Activated B cell treated with CpG ODN at 0.5 μM for 24 hours (primary cell): Measurements from ENCODE around the gene CPPED1. TPM values are rescaled to one million over a fixed set of nuclear protein-coding genes. Genes with fewer than 3 reads are reported as not detected.

Source experiments
- ATAC-seq: fragments of 200-7000 bp; cut with Tn5 transposase; one replicate; pipeline ENCODE4 v1.10.0; 2021; ENCODE audit warnings: low read depth, mild to moderate bottlenecking, moderate library complexity
- CTCF ChIA-PET: fragments of 350-600 bp; sonication (Branson Sonifier 250); formaldehyde crosslinking; loops from one replicate; lab custom pipeline; 2021; ENCODE audit warnings: antibody characterized with exemption; lab: Charles Lee
- POLR2A ChIA-PET: fragments of 350-600 bp; sonication (Branson Sonifier 250); formaldehyde crosslinking; loops from one replicate; lab custom pipeline; 2021; ENCODE audit warnings: antibody characterized with exemption; lab: Charles Lee
- DNase-seq: peaks from one replicate; pipeline ENCODE4 v3.0.0; 2022
- H3K27ac Mint-ChIP-seq: one replicate; pipeline ENCODE4 v1.8.0; 2020; ENCODE audit warnings: mixed read lengths
- H3K27me3 Mint-ChIP-seq: one replicate; pipeline ENCODE4 v1.8.0; 2021; ENCODE audit warnings: mixed read lengths
- H3K36me3 Mint-ChIP-seq: one replicate; pipeline ENCODE4 v1.8.0; 2021; ENCODE audit warnings: low read depth, mixed read lengths
- H3K4me1 Mint-ChIP-seq: one replicate; pipeline ENCODE4 v1.8.0; 2021; ENCODE audit warnings: mixed read lengths
- H3K4me3 Mint-ChIP-seq: one replicate; pipeline ENCODE4 v1.8.0; 2020; ENCODE audit warnings: mild to moderate bottlenecking, mixed read lengths
- H3K9me3 Mint-ChIP-seq: one replicate; pipeline ENCODE4 v1.8.0; 2020; ENCODE audit warnings: mixed read lengths
- intact Hi-C: fragments of 100-400 bp; cut with micrococcal nuclease; formaldehyde crosslinking; loops from one replicate; pipeline ENCODE4 v1.15.1; 2024
- total RNA-seq: library from RNA; stranded (reverse); gene quantifications from 2 replicates; pipeline ENCODE4 v1.2.3, GENCODE V29; 2022
- TF ChIP-seq, protein P1 (sequence below): fragments of 200-600 bp; IDR thresholded peaks from one replicate; pipeline ENCODE4 v1.8.0; 2022; ENCODE audit warnings: antibody characterized with exemption, mild to moderate bottlenecking

The CPPED1 gene
- total RNA-seq, 1 donor from 2014 or later, result 14.1 TPM

DNA sequence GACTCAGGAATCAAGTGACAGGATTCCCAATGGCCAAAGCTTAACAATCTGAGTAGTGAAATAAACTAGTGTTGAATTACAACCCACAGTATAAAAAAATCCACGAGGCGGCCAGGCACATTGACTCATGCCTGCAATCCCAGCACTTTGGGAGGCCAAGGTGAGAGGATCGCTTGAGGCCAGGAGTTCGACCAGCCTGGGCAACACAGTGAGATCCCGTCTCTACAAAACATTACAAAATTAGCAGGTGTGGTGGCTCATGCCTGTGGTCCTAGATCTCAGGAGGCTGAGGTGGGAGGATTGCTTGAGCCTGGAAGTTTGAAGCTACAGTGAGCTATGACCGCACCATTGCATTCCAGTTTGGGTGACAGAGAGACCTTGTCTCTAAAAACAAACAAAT lies 133.8 kb downstream of the CPPED1 start:
- intact Hi-C loops, result no loop called here
- ChIA-PET POLR2A (no interaction called here), CTCF (no interaction called here)
- peaks cover 17% of the 10 kb centered on the region for H3K9me3 Mint-ChIP-seq
- no peak for DNase-seq
- ATAC-seq, result no peak
- no peak overlapping the region for H3K27ac Mint-ChIP-seq
- H3K27me3 Mint-ChIP-seq, result no peaks in the 10 kb centered on the region
- TF ChIP-seq, protein P1, sequence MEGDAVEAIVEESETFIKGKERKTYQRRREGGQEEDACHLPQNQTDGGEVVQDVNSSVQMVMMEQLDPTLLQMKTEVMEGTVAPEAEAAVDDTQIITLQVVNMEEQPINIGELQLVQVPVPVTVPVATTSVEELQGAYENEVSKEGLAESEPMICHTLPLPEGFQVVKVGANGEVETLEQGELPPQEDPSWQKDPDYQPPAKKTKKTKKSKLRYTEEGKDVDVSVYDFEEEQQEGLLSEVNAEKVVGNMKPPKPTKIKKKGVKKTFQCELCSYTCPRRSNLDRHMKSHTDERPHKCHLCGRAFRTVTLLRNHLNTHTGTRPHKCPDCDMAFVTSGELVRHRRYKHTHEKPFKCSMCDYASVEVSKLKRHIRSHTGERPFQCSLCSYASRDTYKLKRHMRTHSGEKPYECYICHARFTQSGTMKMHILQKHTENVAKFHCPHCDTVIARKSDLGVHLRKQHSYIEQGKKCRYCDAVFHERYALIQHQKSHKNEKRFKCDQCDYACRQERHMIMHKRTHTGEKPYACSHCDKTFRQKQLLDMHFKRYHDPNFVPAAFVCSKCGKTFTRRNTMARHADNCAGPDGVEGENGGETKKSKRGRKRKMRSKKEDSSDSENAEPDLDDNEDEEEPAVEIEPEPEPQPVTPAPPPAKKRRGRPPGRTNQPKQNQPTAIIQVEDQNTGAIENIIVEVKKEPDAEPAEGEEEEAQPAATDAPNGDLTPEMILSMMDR, result no peak
- peaks cover 25% of the 10 kb centered on the region for H3K36me3 Mint-ChIP-seq
- H3K4me3 Mint-ChIP-seq, result no peak overlapping the region
- no peaks in the 10 kb centered on the region for H3K4me1 Mint-ChIP-seq

GRCh38 chr16:12667909-12668308 lies 135.8 kb downstream of the CPPED1 start:
- no peak overlapping the region for H3K27ac Mint-ChIP-seq
- H3K4me3 Mint-ChIP-seq, result no peak overlapping the region
- H3K9me3 Mint-ChIP-seq, result peaks cover 17% of the 10 kb centered on the region
- no peaks in the 10 kb centered on the region for H3K4me1 Mint-ChIP-seq
- H3K27me3 Mint-ChIP-seq, result no peaks in the 10 kb centered on the region
- ATAC-seq (no peak), DNase-seq (no peak)
- TF ChIP-seq, protein P1, result no peak
- H3K36me3 Mint-ChIP-seq, result peaks cover 41% of the 10 kb centered on the region
- ChIA-PET CTCF (no interaction called here), POLR2A (no interaction called here)
- intact Hi-C loops, result no loop called here

GRCh38 chr16:12664164-12664733 lies 139.4 kb downstream of the CPPED1 start:
- H3K27ac Mint-ChIP-seq, result no peak overlapping the region
- peaks cover 42% of the 10 kb centered on the region for H3K36me3 Mint-ChIP-seq
- intact Hi-C loops, result no loop called here
- H3K27me3 Mint-ChIP-seq, result no peaks in the 10 kb centered on the region
- CTCF ChIA-PET, result no interaction called here
- peaks cover 19% of the 10 kb centered on the region for H3K9me3 Mint-ChIP-seq
- ATAC-seq (no peak), DNase-seq (no peak)
- H3K4me3 Mint-ChIP-seq, result no peak overlapping the region
- TF ChIP-seq, protein P1, result no peak
- no peaks in the 10 kb centered on the region for H3K4me1 Mint-ChIP-seq
- POLR2A ChIA-PET, result no interaction called here

- Mint-ChIP-seq H3K36me3 (peaks cover 24% of the 10 kb centered on the region), H3K27me3 (no peaks in the 10 kb centered on the region), H3K4me1 (no peaks in the 10 kb centered on the region), H3K9me3 (peaks cover 13% of the 10 kb centered on the region), H3K27ac (no peak overlapping the region), H3K4me3 (no peak overlapping the region)
- CTCF ChIA-PET, result no interaction called here
- ATAC-seq (no peak), DNase-seq (no peak)
- TF ChIP-seq, protein P1, result no peak
- POLR2A ChIA-PET, result no interaction called here
- intact Hi-C loops, result no loop called here
These were observed 142.0 kb downstream of the CPPED1 start for GRCh38 chr16:12661656-12662172.

GRCh38 chr16:12659871-12660270 lies 143.8 kb downstream of the CPPED1 start:
- H3K4me3 Mint-ChIP-seq, result no peak overlapping the region

More at GRCh38 chr16:12659871-12660270, 143.8 kb downstream of the CPPED1 start:
- Mint-ChIP-seq H3K9me3 (peaks cover 13% of the 10 kb centered on the region), H3K27ac (no peak overlapping the region), H3K27me3 (peaks cover under 1% of the 10 kb centered on the region), H3K4me1 (no peaks in the 10 kb centered on the region), H3K36me3 (peaks cover 21% of the 10 kb centered on the region)
- TF ChIP-seq, protein P1, result no peak
- ATAC-seq (no peak), DNase-seq (no peak)
- POLR2A ChIA-PET, result no interaction called here
- intact Hi-C loops, result no loop called here
- CTCF ChIA-PET, result no interaction called here
